ACC112 (cell line): ENCODE data around the gene USP8.
A peak's percentile ranks its signal among the peaks of the same experiment; 100 is the strongest.
"Not testable (repeated sequence)": the region's sequence is repeated elsewhere in the genome, so short reads cannot be mapped to it uniquely, and the experiment has no call there.

Source experiments
- H2AFZ ChIP-seq: fragments of 200-600 bp; sonication (generic); one replicate; pipeline ENCODE4 v1.6.0; 2017; ENCODE audit warnings: antibody characterized with exemption, low read length; ENCODE audit not compliant: unreplicated experiment
- H3K27ac ChIP-seq: fragments of 200-600 bp; sonication (generic); 2 replicates; pipeline ENCODE4 v1.5.1; 2014; ENCODE audit warnings: low read depth, mild to moderate bottlenecking, antibody characterized with exemption, low read length, moderate library complexity
- H3K27me3 ChIP-seq: fragments of 200-600 bp; sonication (generic); 2 replicates; pipeline ENCODE4 v1.6.1; 2014; ENCODE audit warnings: mild to moderate bottlenecking, antibody characterized with exemption, low read length, moderate library complexity, mixed read lengths; ENCODE audit not compliant: insufficient read depth
- H3K36me3 ChIP-seq: fragments of 200-600 bp; sonication (generic); 2 replicates; pipeline ENCODE4 v1.6.1; 2016; ENCODE audit warnings: mild to moderate bottlenecking, antibody characterized with exemption, low read length, moderate library complexity, mixed read lengths; ENCODE audit not compliant: insufficient read depth
- H3K4me1 ChIP-seq: fragments of 200-600 bp; sonication (generic); one replicate; pipeline ENCODE4 v1.6.1; 2016; ENCODE audit warnings: low read length, mixed read lengths; ENCODE audit not compliant: insufficient read depth, unreplicated experiment, control insufficient read depth
- H3K4me3 ChIP-seq: fragments of 200-600 bp; sonication (generic); 2 replicates; pipeline ENCODE4 v1.5.1; 2014; ENCODE audit warnings: mild to moderate bottlenecking, low read depth, low read length
- H3K79me2 ChIP-seq: fragments of 200-600 bp; sonication (generic); one replicate; pipeline ENCODE4 v1.6.0; 2016; ENCODE audit warnings: low read length; ENCODE audit not compliant: control insufficient read depth, unreplicated experiment, insufficient read depth

USP8 gene

GRCh38 chr15:50414624-50415023 lies 9.6 kb upstream of the USP8 start:
- Histone ChIP-seq H3K27ac (no peak overlapping the region), H3K79me2 (no peaks in the 10 kb centered on the region), H3K4me1 (no peaks in the 10 kb centered on the region)

DNA sequence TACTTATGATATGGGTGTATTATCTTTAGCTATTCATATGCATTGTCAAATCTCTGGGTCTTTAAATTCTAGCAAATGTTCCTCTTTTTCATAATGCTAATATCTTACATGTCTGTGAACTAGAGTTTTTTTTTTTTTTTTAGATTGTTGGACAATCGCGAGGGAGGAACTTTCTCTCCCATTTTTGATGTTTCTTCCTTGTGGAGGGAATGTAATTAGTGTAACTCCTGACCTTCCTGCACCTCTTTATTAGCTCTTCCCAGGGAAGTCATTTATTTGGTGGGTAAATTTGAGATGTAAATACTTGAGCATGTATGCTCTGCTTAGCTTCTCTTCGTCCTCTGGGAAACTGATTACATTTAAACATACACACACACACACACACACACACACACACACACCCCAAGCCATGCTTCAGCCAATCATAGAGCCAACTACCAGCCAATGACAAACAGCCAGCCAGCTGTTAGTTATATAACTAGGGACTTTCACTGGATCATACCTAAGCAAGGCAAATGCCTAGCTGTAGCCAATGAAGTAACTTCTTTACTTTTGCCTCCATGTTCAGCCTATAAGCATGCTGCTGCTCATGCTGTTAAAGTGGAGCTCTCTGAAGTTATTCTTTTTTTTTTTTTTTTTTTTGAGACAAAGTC lies 8.3 kb upstream of the USP8 start:
- H3K27me3 ChIP-seq: no peaks in the 10 kb centered on the region
- no peak overlapping the region for H2AFZ ChIP-seq
- H3K4me1 ChIP-seq: no peaks in the 10 kb centered on the region

More at GRCh38 chr15:50414624-50415023, 9.6 kb upstream of the USP8 start:
- Histone ChIP-seq H3K4me3 (no peak overlapping the region), H2AFZ (no peak overlapping the region), H3K27me3 (no peaks in the 10 kb centered on the region; the same call in 1 of the 2 replicates), H3K36me3 (no peaks in the 10 kb centered on the region)

GRCh38 chr15:50416890-50417289 lies 7.3 kb upstream of the USP8 start:
- no peak overlapping the region for H3K27ac ChIP-seq
- no peaks in the 10 kb centered on the region for H3K27me3 ChIP-seq
- no peak overlapping the region for H2AFZ ChIP-seq
- H3K36me3 ChIP-seq: no peaks in the 10 kb centered on the region
- no peaks in the 10 kb centered on the region for H3K4me1 ChIP-seq
- H3K4me3 ChIP-seq: no peak overlapping the region
- H3K79me2 ChIP-seq: no peaks in the 10 kb centered on the region

More for the DNA sequence above, 8.3 kb upstream of the USP8 start:
- Histone ChIP-seq H3K79me2 (no peaks in the 10 kb centered on the region), H3K36me3 (no peaks in the 10 kb centered on the region), H3K4me3 (no peak overlapping the region), H3K27ac (no peak overlapping the region)

GRCh38 chr15:50418041-50418583 lies 6.1 kb upstream of the USP8 start:
- no peaks in the 10 kb centered on the region for H3K36me3 ChIP-seq
- H2AFZ ChIP-seq: no peak overlapping the region
- no peak overlapping the region for H3K4me3 ChIP-seq
- no peaks in the 10 kb centered on the region for H3K27me3 ChIP-seq
- no peaks in the 10 kb centered on the region for H3K79me2 ChIP-seq
- H3K4me1 ChIP-seq: no peaks in the 10 kb centered on the region
- H3K27ac ChIP-seq: no peak overlapping the region

GRCh38 chr15:50425219-50425618 lies 1.0 kb downstream of the USP8 start:
- H3K27me3 ChIP-seq: no peaks in the 10 kb centered on the region
- no peak overlapping the region for H2AFZ ChIP-seq
- no peak overlapping the region for H3K27ac ChIP-seq
- peak overlapping the region; percentile 100 for H3K4me3 ChIP-seq
- no peaks in the 10 kb centered on the region for H3K36me3 ChIP-seq
- H3K79me2 ChIP-seq: peaks cover 54% of the 10 kb centered on the region
- peaks cover 8% of the 10 kb centered on the region for H3K4me1 ChIP-seq

- H3K36me3 ChIP-seq, H3K4me1 ChIP-seq, H3K27me3 ChIP-seq, H3K27ac ChIP-seq, H2AFZ ChIP-seq: not testable (repeated sequence)
- Histone ChIP-seq H3K79me2 (peaks cover 60% of the 10 kb centered on the region), H3K4me3 (peak overlapping the region; percentile 100)
These were observed 1.6 kb downstream of the USP8 start for GRCh38 chr15:50425678-50426246.

DNA sequence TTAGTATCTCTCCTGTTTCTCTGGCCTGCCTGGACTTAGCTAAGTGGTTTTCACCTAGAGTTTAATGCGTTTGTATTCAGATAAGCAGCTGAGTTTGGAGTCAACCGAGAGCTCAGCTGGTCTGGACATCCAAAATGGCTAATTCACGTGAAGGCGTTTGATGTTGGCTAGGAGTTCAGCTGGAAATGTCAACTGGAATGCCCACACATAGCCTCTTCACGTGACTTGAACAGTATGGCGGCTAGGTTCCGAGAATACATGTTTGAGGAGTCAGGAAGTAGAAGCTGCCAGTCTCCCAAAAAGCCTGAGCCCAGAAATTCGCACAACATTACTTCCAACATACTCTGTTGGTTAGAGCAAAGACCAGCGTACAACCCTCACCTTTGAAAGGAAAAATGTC lies 2.2 kb downstream of the USP8 start:
- Histone ChIP-seq H3K27ac (no peak overlapping the region), H3K4me3 (no peak overlapping the region), H3K79me2 (peaks cover 66% of the 10 kb centered on the region), H3K36me3 (no peaks in the 10 kb centered on the region), H3K27me3 (no peaks in the 10 kb centered on the region), H3K4me1 (peaks cover 14% of the 10 kb centered on the region), H2AFZ (no peak overlapping the region)

GRCh38 chr15:50431204-50431603 lies 7.0 kb downstream of the USP8 start:
- H3K79me2 ChIP-seq: peaks cover 83% of the 10 kb centered on the region
- peaks cover 6% of the 10 kb centered on the region; the same call in 1 of the 2 replicates for H3K36me3 ChIP-seq

GRCh38 chr15:50432230-50432629 lies 8.0 kb downstream of the USP8 start:
- H3K27ac ChIP-seq: no peak overlapping the region
- peaks cover 6% of the 10 kb centered on the region for H3K4me1 ChIP-seq
- peaks cover 6% of the 10 kb centered on the region; the same call in 1 of the 2 replicates for H3K36me3 ChIP-seq
- no peaks in the 10 kb centered on the region for H3K27me3 ChIP-seq
- no peak overlapping the region for H3K4me3 ChIP-seq
- peaks cover 83% of the 10 kb centered on the region for H3K79me2 ChIP-seq
- no peak overlapping the region for H2AFZ ChIP-seq

More at GRCh38 chr15:50431204-50431603, 7.0 kb downstream of the USP8 start:
- Histone ChIP-seq H3K27me3 (no peaks in the 10 kb centered on the region), H3K27ac (no peak overlapping the region), H3K4me3 (no peak overlapping the region), H3K4me1 (peaks cover 9% of the 10 kb centered on the region), H2AFZ (no peak overlapping the region)

GRCh38 chr15:50435772-50436171 lies 11.6 kb downstream of the USP8 start:
- no peak overlapping the region for H3K4me3 ChIP-seq
- no peak overlapping the region for H2AFZ ChIP-seq
- peaks cover 4% of the 10 kb centered on the region for H3K4me1 ChIP-seq
- H3K79me2 ChIP-seq: peaks cover 76% of the 10 kb centered on the region
- H3K27ac ChIP-seq: no peak overlapping the region
- H3K27me3 ChIP-seq: no peaks in the 10 kb centered on the region
- peaks cover 11% of the 10 kb centered on the region; the same call in 1 of the 2 replicates for H3K36me3 ChIP-seq

DNA sequence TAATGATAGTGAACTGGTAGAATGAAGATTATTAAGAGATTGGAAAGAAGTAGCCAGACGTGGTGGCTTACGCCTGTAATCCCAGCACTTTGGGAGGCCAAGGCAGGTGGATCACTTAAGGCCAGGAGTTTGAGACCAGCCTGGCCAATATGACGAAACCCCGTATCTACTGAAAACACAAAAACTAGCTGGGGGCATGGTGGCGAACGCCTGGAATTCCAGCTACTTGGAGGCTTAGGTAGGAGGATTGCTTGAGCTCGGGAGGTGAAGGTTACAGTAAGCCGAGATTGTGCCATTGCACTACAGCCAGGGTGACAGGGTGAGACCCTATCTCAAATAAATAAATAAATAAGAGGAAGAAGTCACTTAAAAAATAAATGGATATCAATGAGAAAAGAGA lies 14.0 kb downstream of the USP8 start:
- Histone ChIP-seq H3K27me3 (no peaks in the 10 kb centered on the region), H3K36me3 (peaks cover 10% of the 10 kb centered on the region; the same call in 1 of the 2 replicates), H3K79me2 (peaks cover 52% of the 10 kb centered on the region)

More for the DNA sequence above, 14.0 kb downstream of the USP8 start:
- Histone ChIP-seq H3K4me3 (no peak overlapping the region), H3K27ac (no peak overlapping the region), H3K4me1 (no peaks in the 10 kb centered on the region), H2AFZ (no peak overlapping the region)
